H1 (cell line): ENCODE results near the gene FAM72A. TPM values are rescaled to one million over a fixed set of nuclear protein-coding genes. Genes with fewer than 3 reads are reported as not detected.
"Not testable (repeated sequence)": the region's sequence is repeated elsewhere in the genome, so short reads cannot be mapped to it uniquely, and the experiment has no call there.

Source experiments
- CTCF ChIA-PET: fragments of 300-600 bp; sonication (Branson Sonifier 250); formaldehyde crosslinking; loops from one replicate; lab custom pipeline; 2021; ENCODE audit not compliant: partially characterized antibody; lab: Charles Lee
- POLR2A ChIA-PET: fragments of 300-600 bp; sonication (Branson Sonifier 250); formaldehyde crosslinking; loops from one replicate; lab custom pipeline; 2021; ENCODE audit warnings: inconsistent platforms; ENCODE audit not compliant: partially characterized antibody; lab: Charles Lee
- DNase-seq, 2 experiments: peaks; one replicate each; pipeline versions ENCODE4 v3.0.0 to v3.0.0-alpha.2; 2010 to 2022; ENCODE audit warnings: low spot score in 2 of 2, low read depth in 1 of 2, mixed read lengths in 1 of 2
- FAIRE-seq: peaks from 2 replicates; lab custom pipeline; 2011; peaks lifted over from hg19 to GRCh38; lab: Jason Lieb, UNC
- H2AFZ ChIP-seq: 2 replicates; pipeline ENCODE4 v1.8.1; 2012; ENCODE audit warnings: low read length, inconsistent platforms
- H2AK5ac ChIP-seq: 2 replicates; pipeline ENCODE4 v1.6.1; 2013; ENCODE audit warnings: low read depth, low read length
- H2BK120ac ChIP-seq: replicated peaks from 2 replicates; pipeline ENCODE3; 2013; ENCODE audit warnings: low read depth, low read length, inconsistent platforms
- H2BK12ac ChIP-seq: 2 replicates; pipeline ENCODE4 v1.6.1; 2013; ENCODE audit warnings: low read depth, low read length
- H2BK15ac ChIP-seq: 2 replicates; pipeline ENCODE4 v1.6.1; 2013; ENCODE audit warnings: low read length
- H2BK20ac ChIP-seq: 2 replicates; pipeline ENCODE4 v1.6.1; 2013; ENCODE audit warnings: low read length
- H2BK5ac ChIP-seq: 2 replicates; pipeline ENCODE4 v1.6.1; 2013; ENCODE audit warnings: low read depth, low read length
- H3K14ac ChIP-seq: 2 replicates; pipeline ENCODE4 v1.6.1; 2013; ENCODE audit warnings: inconsistent platforms; ENCODE audit not compliant: insufficient read length
- H3K18ac ChIP-seq: 2 replicates; pipeline ENCODE4 v1.6.1; 2013; ENCODE audit warnings: low read length; ENCODE audit errors: extremely low read depth
- H3K23ac ChIP-seq: 2 replicates; pipeline ENCODE4 v1.6.1; 2013; ENCODE audit warnings: inconsistent platforms; ENCODE audit not compliant: insufficient read length
- H3K23me2 ChIP-seq: 2 replicates; pipeline ENCODE4 v1.6.1; 2013; ENCODE audit warnings: low read depth, low read length
- H3K27ac ChIP-seq: 2 replicates; pipeline ENCODE4 v1.6.1; 2011; ENCODE audit warnings: low read depth, low read length, inconsistent platforms
- H3K27me3 ChIP-seq, 4 experiments: replicated peaks in 1 of 4; 1 replicate in 1 of 4; 2 replicates in 3 of 4; pipeline versions ENCODE4 v1.6.1 to v1.8.1; 2011 to 2013; ENCODE audit warnings: low read length in 3 of 4, mild to moderate bottlenecking in 3 of 4, inconsistent platforms in 2 of 4, mixed read lengths in 2 of 4, moderate library complexity in 1 of 4; ENCODE audit not compliant: control insufficient read depth in 3 of 4, insufficient read depth in 3 of 4; ENCODE audit errors: extremely low read depth in 1 of 4
- H3K36me3 ChIP-seq, 4 experiments: 2 replicates each; pipeline versions ENCODE4 v1.6.1 to v1.8.1; 2011 to 2013; ENCODE audit warnings: mild to moderate bottlenecking in 4 of 4, low read length in 3 of 4, moderate library complexity in 2 of 4, control low read depth in 1 of 4, inconsistent platforms in 1 of 4; ENCODE audit not compliant: insufficient read depth in 4 of 4, control insufficient read depth in 2 of 4
- H3K4ac ChIP-seq: replicated peaks from 2 replicates; pipeline ENCODE3; 2013; ENCODE audit warnings: low read length, low read depth, mixed read lengths, inconsistent platforms; ENCODE audit not compliant: insufficient read length
- H3K4me1 ChIP-seq, 4 experiments: replicated peaks in 1 of 4; 1 replicate in 1 of 4; 2 replicates in 3 of 4; pipeline versions ENCODE4 v1.6.1 to v1.8.1; 2011 to 2013; ENCODE audit warnings: low read length in 3 of 4, inconsistent platforms in 2 of 4, mixed read lengths in 1 of 4; ENCODE audit not compliant: insufficient read depth in 4 of 4, control insufficient read depth in 3 of 4
- H3K4me2 ChIP-seq, 2 experiments: 2 replicates each; pipeline versions ENCODE4 v1.6.1 to v1.8.1; 2011 to 2013; ENCODE audit warnings: low read depth in 2 of 2, low read length in 2 of 2, control low read depth in 1 of 2, inconsistent platforms in 1 of 2, mild to moderate bottlenecking in 1 of 2; ENCODE audit not compliant: insufficient read depth in 1 of 2
- H3K4me3 ChIP-seq, 4 experiments: fragments of 200-600, 300-600 bp in 1 of 4; sonication (generic), shearing (Covaris generic), sonication (Bioruptor Twin) in 1 of 4; 2 replicates each; pipeline versions ENCODE4 v1.5.1 to v1.8.1; 2011 to 2016; ENCODE audit warnings: low read length in 4 of 4, low read depth in 3 of 4, control low read depth in 2 of 4, inconsistent platforms in 2 of 4, mild to moderate bottlenecking in 2 of 4, mixed read lengths in 1 of 4, moderate library complexity in 1 of 4; ENCODE audit not compliant: insufficient read depth in 2 of 4; ENCODE audit errors: extremely low read depth in 1 of 4
- H3K56ac ChIP-seq: replicated peaks from 2 replicates; pipeline ENCODE3; 2013; ENCODE audit warnings: low read depth, mild to moderate bottlenecking, mixed read lengths, low read length, inconsistent platforms; ENCODE audit not compliant: insufficient read length
- H3K79me1 ChIP-seq: 2 replicates; pipeline ENCODE4 v1.6.1; 2013; ENCODE audit warnings: low read depth, low read length, control low read depth
- H3K79me2 ChIP-seq, 2 experiments: 2 replicates each; pipeline versions ENCODE4 v1.6.1 to v1.8.1; 2012 to 2013; ENCODE audit warnings: low read length in 2 of 2, mild to moderate bottlenecking in 2 of 2, inconsistent platforms in 1 of 2; ENCODE audit not compliant: insufficient read depth in 2 of 2, control insufficient read depth in 1 of 2
- H3K9ac ChIP-seq, 4 experiments: replicated peaks in 1 of 4; 1 replicate in 1 of 4; 2 replicates in 3 of 4; pipeline versions ENCODE4 v1.6.1 to v1.8.1; 2011 to 2013; ENCODE audit warnings: low read depth in 3 of 4, low read length in 3 of 4, control low read depth in 2 of 4, mild to moderate bottlenecking in 2 of 4, moderate library complexity in 2 of 4, inconsistent platforms in 1 of 4; ENCODE audit errors: extremely low read depth in 1 of 4
- H3K9me3 ChIP-seq, 2 experiments: 2 replicates each; pipeline versions ENCODE4 v1.6.1 to v1.8.1; 2012 to 2013; ENCODE audit warnings: mild to moderate bottlenecking in 2 of 2, moderate library complexity in 2 of 2, control low read depth in 1 of 2, inconsistent platforms in 1 of 2, low read depth in 1 of 2, low read length in 1 of 2, mixed read lengths in 1 of 2; ENCODE audit not compliant: insufficient read depth in 2 of 2
- H4K20me1 ChIP-seq, 2 experiments: replicated peaks in 1 of 2; 2 replicates each; pipeline versions ENCODE3 to v1.8.1; 2011 to 2013; ENCODE audit warnings: inconsistent platforms in 2 of 2, low read length in 2 of 2, mild to moderate bottlenecking in 1 of 2; ENCODE audit not compliant: insufficient read depth in 2 of 2, control insufficient read depth in 1 of 2
- H4K5ac ChIP-seq: 2 replicates; pipeline ENCODE4 v1.6.1; 2013; ENCODE audit warnings: low read length, low read depth, mixed read lengths, inconsistent platforms; ENCODE audit not compliant: insufficient read length
- H4K8ac ChIP-seq: 2 replicates; pipeline ENCODE4 v1.8.0; 2013; ENCODE audit warnings: mild to moderate bottlenecking, moderate library complexity, low read length, inconsistent platforms; ENCODE audit not compliant: insufficient read depth; ENCODE audit errors: extremely low read depth
- H4K91ac ChIP-seq: replicated peaks from 2 replicates; pipeline ENCODE3; 2013; ENCODE audit warnings: low read length, mixed read lengths, inconsistent platforms; ENCODE audit not compliant: insufficient read length
- WGBS, 2 experiments: shearing (Covaris generic) in 1 of 2; methylation state at CpG; one replicate each; pipeline versions ENCODE4 v1.1.6 to v1.1.7; 2013 to 2015; ENCODE audit warnings: low lambda C conversion rate in 2 of 2, mixed read lengths in 2 of 2, inconsistent platforms in 1 of 2, low coverage in 1 of 2, missing lambda C conversion rate in 1 of 2; ENCODE audit not compliant: insufficient replicate concordance in 2 of 2, insufficient coverage in 1 of 2, insufficient read length in 1 of 2; ENCODE audit errors: extremely low coverage in 1 of 2, missing lambda C conversion rate in 1 of 2; 5-methylcytosine and 5-hydroxymethylcytosine counted together
- polyA plus RNA-seq, 7 experiments: library from polyadenylated mRNA; depleted of rRNA in 3 of 7; stranded (reverse) in 5 of 7; unstranded in 2 of 7; fragments of >200 nt in 5 of 7; fragments of 200-250 nt in 2 of 7; gene quantifications; 1 replicate in 5 of 7; 2 replicates in 1 of 7; 4 replicates in 1 of 7; pipeline versions ENCODE4 v1.2.1 to v1.2.3, GENCODE V29; 2011 to 2013; ENCODE audit warnings: missing spikeins in 2 of 7, mixed read lengths in 2 of 7
- total RNA-seq: library from RNA; stranded (reverse); fragmentation: NEBNext Ultra II Directional; extraction: Animal tissue kit (Norgen Biotek cat#: 25700); gene quantifications from 2 replicates; pipeline ENCODE4 v1.2.1, GENCODE V29; 2021

Gene FAM72A
- total and polyA plus RNA-seq, 2 of the 8 experiments (the other 6 are each of a cell fraction or from before 2014, with no cell fraction given), result 10.7 to 23.0 TPM

DNA sequence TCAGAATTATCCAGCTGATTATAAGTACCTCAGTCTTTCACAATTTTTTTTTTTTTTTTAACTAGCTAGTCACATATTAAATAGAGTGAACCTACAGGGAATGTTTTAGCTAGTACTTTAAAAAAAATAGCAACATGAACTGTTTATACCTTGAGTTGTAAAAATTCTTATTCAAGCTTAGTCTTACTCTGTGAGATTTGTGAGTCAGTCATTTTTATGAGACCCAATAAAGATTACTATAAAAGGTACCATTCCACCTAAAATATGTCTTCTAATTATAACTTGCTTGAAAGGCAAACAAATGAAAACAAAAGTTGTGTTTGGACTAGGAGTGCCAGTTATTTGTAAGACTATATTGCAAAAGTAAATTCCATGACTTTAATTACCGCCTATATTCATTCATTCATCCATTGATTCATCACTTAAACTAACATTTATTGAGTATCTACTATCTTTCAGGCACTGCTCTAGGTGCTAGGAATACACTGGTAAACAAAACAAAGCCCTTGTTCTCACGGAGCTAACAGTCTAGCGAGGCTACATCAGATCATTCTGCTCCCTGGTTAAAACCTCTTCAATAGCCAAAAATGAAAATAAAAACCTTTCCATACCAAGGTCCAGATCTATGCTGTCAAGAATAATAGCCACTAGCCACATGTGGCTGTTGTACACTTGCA is 5.8 kb downstream of the FAM72A start:
- H2BK12ac ChIP-seq, H3K23ac ChIP-seq, POLR2A ChIA-PET, H2BK120ac ChIP-seq, H3K14ac ChIP-seq, H3K27ac ChIP-seq, FAIRE-seq, H3K79me2 ChIP-seq, CTCF ChIA-PET, H4K91ac ChIP-seq, H2BK20ac ChIP-seq, H3K4me2 ChIP-seq, H3K9me3 ChIP-seq, H2BK5ac ChIP-seq, H4K5ac ChIP-seq, H3K79me1 ChIP-seq, H3K18ac ChIP-seq, DNase-seq, H2BK15ac ChIP-seq, H3K9ac ChIP-seq, H4K8ac ChIP-seq, H4K20me1 ChIP-seq, H3K56ac ChIP-seq, H2AFZ ChIP-seq, H3K4me1 ChIP-seq, H2AK5ac ChIP-seq, H3K4ac ChIP-seq, H3K36me3 ChIP-seq, H3K23me2 ChIP-seq, H3K27me3 ChIP-seq, H3K4me3 ChIP-seq: not testable (repeated sequence)
- WGBS, 2 experiments, result 87% methylated on average over 3 of the region's 3 CpGs; no CpG with 5 or more reads in 1 of the 2 experiments

DNA sequence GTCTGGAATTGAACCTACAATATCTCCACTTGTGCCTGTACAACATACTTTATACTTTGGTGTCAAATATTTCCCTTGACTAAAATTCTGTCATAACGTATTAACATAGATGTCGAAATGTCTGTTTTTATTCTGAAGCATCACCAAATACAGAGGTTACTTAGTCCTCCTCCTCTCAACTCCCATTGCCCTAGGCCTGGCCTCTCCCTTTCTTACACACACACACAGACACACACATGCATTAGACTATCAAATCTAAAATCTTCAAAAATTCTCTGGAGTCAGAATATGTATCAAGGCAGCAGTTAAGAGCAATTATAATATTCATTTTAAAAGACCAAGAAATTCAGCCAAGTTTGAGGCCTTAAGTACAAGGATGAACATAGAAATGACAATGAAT is 7.5 kb downstream of the FAM72A start:
- H3K4me3 ChIP-seq, H3K4ac ChIP-seq, H3K9me3 ChIP-seq, FAIRE-seq, H3K9ac ChIP-seq, H2BK20ac ChIP-seq, H2AFZ ChIP-seq, H2BK5ac ChIP-seq, POLR2A ChIA-PET, H3K4me1 ChIP-seq, H3K14ac ChIP-seq, H3K27me3 ChIP-seq, H2AK5ac ChIP-seq, CTCF ChIA-PET, H3K23ac ChIP-seq, H4K5ac ChIP-seq, H3K23me2 ChIP-seq, H3K18ac ChIP-seq, H3K79me1 ChIP-seq, H2BK120ac ChIP-seq, H3K27ac ChIP-seq, H2BK15ac ChIP-seq, H3K36me3 ChIP-seq, H3K4me2 ChIP-seq, H3K56ac ChIP-seq, H4K91ac ChIP-seq, H4K20me1 ChIP-seq, DNase-seq, H4K8ac ChIP-seq, H2BK12ac ChIP-seq, H3K79me2 ChIP-seq: not testable (repeated sequence)
- no CpG with 5 or more reads among the region's 2 CpGs for WGBS, 2 experiments
